K562 (cell line): ENCODE results near the gene PRR16. TPM values are rescaled to one million over a fixed set of nuclear protein-coding genes. Genes with fewer than 3 reads are reported as not detected.
A peak's percentile ranks its signal among the peaks of the same experiment; 100 is the strongest.

Experiments used
- ARID1B ChIP-seq: fragments of 450-650 bp; IDR thresholded peaks from 2 replicates; pipeline ENCODE4 v1.6.1; 2016; ENCODE audit warnings: antibody characterized with exemption, mild to moderate bottlenecking, inconsistent platforms
- ATF1 ChIP-seq, 2 experiments: fragments of 450-650 bp in 1 of 2; IDR thresholded peaks; 2 replicates each; pipeline ENCODE4 v1.6.1; 2016; ENCODE audit warnings: missing compliant biosample characterization in 1 of 2, missing genetic modification characterization in 1 of 2
- CBFA2T2 ChIP-seq: fragments of 450-650 bp; conservative IDR thresholded peaks from 2 replicates; pipeline ENCODE4 v1.6.1; 2017; ENCODE audit warnings: mild to moderate bottlenecking
- CHCHD3 ChIP-seq: fragments of 250-450 bp; sonication (Bioruptor Pico); IDR thresholded peaks from 2 replicates; pipeline ENCODE4 v2.1.2; 2022; ENCODE audit warnings: mild to moderate bottlenecking
- DIDO1 ChIP-seq: fragments of 450-650 bp; IDR thresholded peaks from 2 replicates; pipeline ENCODE4 v1.6.1; 2016; ENCODE audit warnings: low read depth, missing biosample characterization, missing genetic modification characterization
- EP300 ChIP-seq: IDR thresholded peaks from 2 replicates; pipeline ENCODE4 v1.6.1; 2012; ENCODE audit warnings: low read length, improper control_type of control experiment
- EZH2 ChIP-seq: IDR thresholded peaks from 2 replicates; pipeline ENCODE4 v1.6.1; 2012; ENCODE audit warnings: low read depth, mild to moderate bottlenecking, inconsistent platforms, low read length, borderline replicate concordance
- GATA2 ChIP-seq: sonication (generic); formaldehyde crosslinking; IDR thresholded peaks from 2 replicates; pipeline ENCODE4 v1.4.0; 2020; ENCODE audit warnings: mild to moderate bottlenecking, missing genetic modification reagents
- HIVEP1 ChIP-seq: fragments of 250-450 bp; sonication (Bioruptor Pico); IDR thresholded peaks from 2 replicates; pipeline ENCODE4 v1.4.0; 2020; ENCODE audit warnings: mild to moderate bottlenecking
- ID3 ChIP-seq, 2 experiments: fragments of 250-450 bp in 1 of 2; fragments of 450-650 bp in 1 of 2; sonication (Bioruptor Pico) in 1 of 2; IDR thresholded peaks; 2 replicates each; pipeline versions ENCODE4 v1.6.1 to v1.8.0; 2016 to 2021; ENCODE audit warnings: mild to moderate bottlenecking in 2 of 2, moderate library complexity in 2 of 2, missing compliant biosample characterization in 1 of 2, missing genetic modification characterization in 1 of 2
- IRF1 ChIP-seq: sonication (generic); formaldehyde crosslinking; IDR thresholded peaks from 2 replicates; pipeline ENCODE4 v1.8.0; 2022; ENCODE audit warnings: missing genetic modification reagents, mild to moderate bottlenecking, borderline replicate concordance
- MYC ChIP-seq, 2 experiments: fragments of 250-450 bp in 1 of 2; sonication (Bioruptor Pico) in 1 of 2; IDR thresholded peaks; 2 replicates each; pipeline versions ENCODE4 v1.5.1 to v1.6.1; 2012 to 2021; ENCODE audit warnings: low read depth in 2 of 2, borderline replicate concordance in 1 of 2, improper control_type of control experiment in 1 of 2, low read length in 1 of 2, mild to moderate bottlenecking in 1 of 2, moderate library complexity in 1 of 2
- NONO ChIP-seq, 2 experiments: fragments of 200-400 bp in 1 of 2; fragments of 450-650 bp in 1 of 2; formaldehyde crosslinking in 1 of 2; IDR thresholded peaks; 2 replicates each; pipeline ENCODE4 v1.6.1; 2017; ENCODE audit warnings: low read depth in 2 of 2, mild to moderate bottlenecking in 2 of 2, moderate library complexity in 2 of 2, low read length in 1 of 2
- NR2C2 ChIP-seq, 2 experiments: fragments of 200-800 bp in 1 of 2; sonication (Bioruptor generic) in 1 of 2; sonication (generic) in 1 of 2; formaldehyde crosslinking in 1 of 2; IDR thresholded peaks; 2 replicates each; pipeline versions ENCODE4 v1.6.1 to v1.8.0; 2016 to 2022; ENCODE audit warnings: mild to moderate bottlenecking in 1 of 2, missing compliant biosample characterization in 1 of 2, missing genetic modification characterization in 1 of 2, missing genetic modification reagents in 1 of 2
- PML ChIP-seq: IDR thresholded peaks from 2 replicates; pipeline ENCODE4 v1.6.1; 2012; ENCODE audit warnings: low read length, inconsistent platforms
- RBM39 ChIP-seq: fragments of 200-400 bp; formaldehyde crosslinking; optimal IDR thresholded peaks from 2 replicates; pipeline ENCODE3; 2018; ENCODE audit warnings: low read depth, low read length
- SRF ChIP-seq, 2 experiments: fragments of 250-450, 450-650 bp in 1 of 2; sonication (Bioruptor Pico) in 1 of 2; sonication (generic) in 1 of 2; formaldehyde crosslinking; IDR thresholded peaks; 2 replicates each; pipeline versions ENCODE4 v1.5.0 to v1.5.1; 2020 to 2022; ENCODE audit warnings: mild to moderate bottlenecking in 1 of 2, missing genetic modification reagents in 1 of 2
- USF2 ChIP-seq: sonication (generic); formaldehyde crosslinking; IDR thresholded peaks from 2 replicates; pipeline ENCODE4 v1.5.0; 2020; ENCODE audit warnings: missing genetic modification reagents
- ZBTB26 ChIP-seq: fragments of 450-650 bp; formaldehyde crosslinking; IDR thresholded peaks from 2 replicates; pipeline ENCODE4 v1.4.0; 2022; ENCODE audit warnings: missing genetic modification characterization
- ZFP30 ChIP-seq: fragments of 250-450 bp; sonication (Bioruptor Pico); IDR thresholded peaks from 2 replicates; pipeline ENCODE4 v1.8.0; 2022; ENCODE audit warnings: moderate library complexity, mild to moderate bottlenecking, inconsistent platforms, borderline replicate concordance
- ZFPM2 ChIP-seq: fragments of 250-450 bp; sonication (Bioruptor Pico); IDR thresholded peaks from 2 replicates; pipeline ENCODE4 v1.5.1; 2022; ENCODE audit warnings: mild to moderate bottlenecking
- ZKSCAN1 ChIP-seq: fragments of 150-350 bp; IDR thresholded peaks from 2 replicates; pipeline ENCODE4 v1.6.1; 2016; ENCODE audit warnings: low read depth, low read length
- ZNF23 ChIP-seq: fragments of 250-450 bp; sonication (Bioruptor Pico); IDR thresholded peaks from 2 replicates; pipeline ENCODE4 v1.4.0; 2020; ENCODE audit warnings: mild to moderate bottlenecking
- ZNF316 ChIP-seq: fragments of 450-650 bp; IDR thresholded peaks from 2 replicates; pipeline ENCODE4 v1.6.1; 2016
- ZNF507 ChIP-seq: conservative IDR thresholded peaks from 2 replicates; pipeline ENCODE4 v1.6.1; 2017; ENCODE audit warnings: missing genetic modification characterization, missing compliant biosample characterization
- ZNF586 ChIP-seq: fragments of 450-650 bp; formaldehyde crosslinking; conservative IDR thresholded peaks from 2 replicates; pipeline ENCODE4 v1.4.0; 2020; ENCODE audit warnings: mild to moderate bottlenecking, moderate library complexity
- polyA plus RNA-seq, 8 experiments: library from polyadenylated mRNA; depleted of rRNA in 4 of 8; stranded (reverse) in 5 of 8; unstranded in 3 of 8; fragments of >200 nt; fragmentation: Nextera tagmentation in 2 of 8; fragmentation: Illumina TruSeq in 1 of 8; extraction: Ambion mirVana in 2 of 8; extraction: Trizol in 1 of 8; gene quantifications; 2 replicates each; pipeline versions ENCODE4 v1.2.1 to v1.2.3, GENCODE V29; 2011 to 2014; ENCODE audit warnings: inconsistent platforms in 1 of 8, missing spikeins in 1 of 8
- total RNA-seq, 7 experiments: library from RNA; depleted of rRNA in 6 of 7; stranded (reverse); fragments of >200 nt in 6 of 7; fragmentation: Illumina TruSeq in 2 of 7; extraction: Trizol in 2 of 7; gene quantifications; 2 replicates each; pipeline versions ENCODE4 v1.2.1 to v1.2.3, GENCODE V29; 2011 to 2021; ENCODE audit warnings: low replicate concordance in 1 of 7

PRR16 gene
- total and polyA plus RNA-seq, 9 of the 15 experiments (the other 6 are each of a cell fraction or from before 2014, with no cell fraction given): 0.61 to 10.1 (median 3.3) TPM

GRCh38 chr5:120517607-120518252 is 53.6 kb downstream of the PRR16 start (continued):
- TF ChIP-seq ID3 (CRISPR knock-in tag; IDR thresholded peaks at IDR 0.05): no peak
- no peak for TF ChIP-seq ID3 (tag; IDR thresholded peaks at IDR 0.05)
- TF ChIP-seq EZH2: no peak
- TF ChIP-seq ZFPM2 (CRISPR knock-in tag): no peak
- TF ChIP-seq ATF1 (CRISPR knock-in tag; IDR thresholded peaks at IDR 0.05): no peak
- 0 out of 2 replicates have a peak, but pooled peaks have one; percentile 18 for TF ChIP-seq ATF1 (tag; IDR thresholded peaks at IDR 0.05)
- no peak for TF ChIP-seq ZKSCAN1
- no peak for TF ChIP-seq ZNF507 (tag)
- peak; percentile 7; the same call in 1 of the 2 replicates for TF ChIP-seq USF2
- no peak for TF ChIP-seq ZBTB26 (CRISPR knock-in tag)
- TF ChIP-seq CHCHD3 (CRISPR knock-in tag): no peak
- TF ChIP-seq ZNF23 (CRISPR knock-in tag): no peak
- no peak for TF ChIP-seq GATA2
- no peak for TF ChIP-seq MYC (IDR thresholded peaks at IDR 0.05; ENCODE audit: low read depth, low read length)
- no peak for TF ChIP-seq MYC (CRISPR knock-in tag; IDR thresholded peaks at IDR 0.05; ENCODE audit: borderline replicate concordance, low read depth)
- TF ChIP-seq ZNF316: no peak
- no peak for TF ChIP-seq DIDO1 (tag)
- no peak for TF ChIP-seq SRF (CRISPR knock-in tag; IDR thresholded peaks at IDR 0.05)
- no peak for TF ChIP-seq ZFP30
- TF ChIP-seq IRF1 (CRISPR knock-in tag): no peak
- TF ChIP-seq HIVEP1 (CRISPR knock-in tag): no peak
- no peak for TF ChIP-seq RBM39
- TF ChIP-seq ARID1B: peak; percentile 19; the same call in 1 of the 2 replicates
- no peak for TF ChIP-seq ZNF586
- no peak for TF ChIP-seq NONO (IDR thresholded peaks at IDR 0.05; ENCODE audit: low read depth in 2 of 2, low read length in 1 of 2)
- no peak for TF ChIP-seq NR2C2 (CRISPR knock-in tag; IDR thresholded peaks at IDR 0.05)
- peak; percentile 62 for TF ChIP-seq NR2C2 (tag; IDR thresholded peaks at IDR 0.05)
- no peak for TF ChIP-seq PML
- TF ChIP-seq CBFA2T2: no peak
- peak; percentile 20; the same call in 1 of the 2 replicates for TF ChIP-seq EP300
